Activated T-cell treated with anti-CD3 and anti-CD28 coated beads, Interleukin-2, amount 50 U/mL, for 4 hours (primary cell): ENCODE data around the gene FAM20B. TPM values are rescaled to one million over a fixed set of nuclear protein-coding genes. Genes with fewer than 3 reads are reported as not detected.

Experiments used
- ATAC-seq, 2 donors: fragments of 200-7000 bp; cut with Tn5 transposase; one replicate each; pipeline ENCODE4 v1.10.0; 2021
- DNase-seq: peaks from one replicate; pipeline ENCODE4 v3.0.0-alpha.2; 2020
- H3K27me3 Mint-ChIP-seq: one replicate; pipeline ENCODE4 v1.8.0; 2021; ENCODE audit warnings: low read depth, mixed read lengths
- H3K36me3 Mint-ChIP-seq: one replicate; pipeline ENCODE4 v1.8.0; 2022; ENCODE audit warnings: mixed read lengths; ENCODE audit not compliant: insufficient read depth
- H3K4me1 Mint-ChIP-seq: one replicate; pipeline ENCODE4 v1.8.0; 2021; ENCODE audit warnings: low read depth, mixed read lengths
- H3K4me3 Mint-ChIP-seq: one replicate; pipeline ENCODE4 v1.8.0; 2021; ENCODE audit warnings: mild to moderate bottlenecking, moderate library complexity, mixed read lengths
- H3K9me3 Mint-ChIP-seq: one replicate; pipeline ENCODE4 v1.8.0; 2021; ENCODE audit warnings: mixed read lengths
- total RNA-seq, 3 donors: library from RNA; stranded (reverse); gene quantifications; one replicate each; pipeline ENCODE4 v1.2.1, GENCODE V29; 2021

FAM20B gene
- total RNA-seq, 3 donors from 2014 or later = 35.1 to 37.9 (median 35.7) TPM

DNA sequence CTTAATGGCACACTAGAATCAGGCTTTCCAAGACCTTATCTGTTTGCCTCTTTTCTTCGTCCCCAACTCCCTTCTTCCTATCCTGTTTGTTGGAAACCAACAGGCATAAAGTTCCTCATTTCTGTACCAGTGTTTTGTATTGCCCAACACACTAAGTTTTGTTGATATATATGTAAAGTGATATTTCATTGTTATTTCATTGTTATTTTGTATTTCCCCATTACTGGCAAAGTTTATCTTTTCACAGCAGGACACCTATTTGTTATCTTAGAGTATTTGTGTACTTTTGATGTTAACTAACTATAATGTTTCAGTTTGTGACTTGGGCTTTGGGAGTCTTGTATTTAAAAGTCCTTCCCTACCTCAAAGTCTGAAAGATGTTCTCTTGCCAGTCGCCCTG lies 27.1 kb downstream of the FAM20B start:
- H3K4me1 Mint-ChIP-seq = no peaks in the 10 kb centered on the region
- H3K4me3 Mint-ChIP-seq = no peak overlapping the region
- DNase-seq (no peak), ATAC-seq (no peak)
- H3K27me3 Mint-ChIP-seq = no peaks in the 10 kb centered on the region
- peaks cover 33% of the 10 kb centered on the region for H3K36me3 Mint-ChIP-seq
- H3K9me3 Mint-ChIP-seq = peaks cover 5% of the 10 kb centered on the region

DNA sequence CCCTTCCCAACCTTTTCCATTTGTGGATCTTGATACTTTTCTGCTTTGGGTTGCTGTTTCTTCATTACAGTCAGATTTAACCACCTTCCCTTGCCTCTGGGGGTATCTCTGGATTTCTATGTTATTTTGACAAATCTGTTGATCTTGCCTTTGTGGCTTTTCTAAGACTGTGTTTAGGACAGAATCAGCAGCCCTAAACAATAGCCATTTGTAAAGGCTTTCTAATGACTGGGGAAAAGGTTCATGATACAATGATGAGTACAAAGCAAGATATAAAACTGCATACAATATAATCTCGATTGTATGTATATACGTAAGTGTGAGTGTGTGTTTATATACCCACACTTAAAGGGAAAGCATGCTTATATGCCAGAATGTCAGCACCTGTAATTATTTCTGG lies 27.8 kb downstream of the FAM20B start:
- no peak overlapping the region for H3K4me3 Mint-ChIP-seq
- DNase-seq (no peak), ATAC-seq (no peak)
- H3K27me3 Mint-ChIP-seq = no peaks in the 10 kb centered on the region
- peaks cover 5% of the 10 kb centered on the region for H3K9me3 Mint-ChIP-seq
- H3K36me3 Mint-ChIP-seq = peaks cover 35% of the 10 kb centered on the region
- no peaks in the 10 kb centered on the region for H3K4me1 Mint-ChIP-seq

GRCh38 chr1:179055937-179056336 lies 30.2 kb downstream of the FAM20B start:
- no peak for ATAC-seq
- Mint-ChIP-seq H3K27me3 (no peaks in the 10 kb centered on the region), H3K4me3 (no peak overlapping the region), H3K9me3 (peaks cover 5% of the 10 kb centered on the region), H3K4me1 (no peaks in the 10 kb centered on the region), H3K36me3 (peaks cover 38% of the 10 kb centered on the region)
- DNase-seq = no peak

GRCh38 chr1:179058487-179059483 lies 33.1 kb downstream of the FAM20B start:
- peaks cover 5% of the 10 kb centered on the region for H3K9me3 Mint-ChIP-seq
- no peaks in the 10 kb centered on the region for H3K4me1 Mint-ChIP-seq
- H3K36me3 Mint-ChIP-seq = peaks cover 36% of the 10 kb centered on the region
- DNase-seq = no peak
- no peak overlapping the region for H3K4me3 Mint-ChIP-seq
- ATAC-seq = no peak
- no peaks in the 10 kb centered on the region for H3K27me3 Mint-ChIP-seq

- ATAC-seq = no peak
- H3K27me3 Mint-ChIP-seq = no peaks in the 10 kb centered on the region
- no peaks in the 10 kb centered on the region for H3K4me1 Mint-ChIP-seq
- no peaks in the 10 kb centered on the region for H3K9me3 Mint-ChIP-seq
- no peak for DNase-seq
- no peak overlapping the region for H3K4me3 Mint-ChIP-seq
- peaks cover 32% of the 10 kb centered on the region for H3K36me3 Mint-ChIP-seq
Observed at GRCh38 chr1:179061360-179062282, 35.9 kb downstream of the FAM20B start.

- peaks cover 25% of the 10 kb centered on the region for H3K36me3 Mint-ChIP-seq
- H3K9me3 Mint-ChIP-seq = no peaks in the 10 kb centered on the region
- no peak overlapping the region for H3K4me3 Mint-ChIP-seq
- ATAC-seq = no peak
- no peaks in the 10 kb centered on the region for H3K4me1 Mint-ChIP-seq
- H3K27me3 Mint-ChIP-seq = no peaks in the 10 kb centered on the region
- DNase-seq = no peak
Observed at GRCh38 chr1:179066471-179066870, 40.8 kb downstream of the FAM20B start.

- Mint-ChIP-seq H3K4me1 (peaks cover 14% of the 10 kb centered on the region), H3K4me3 (no peak overlapping the region), H3K36me3 (peaks cover 5% of the 10 kb centered on the region)
Observed at GRCh38 chr1:179077396-179077795, 51.7 kb downstream of the FAM20B start.

GRCh38 chr1:179079113-179079761 lies 53.5 kb downstream of the FAM20B start:
- H3K9me3 Mint-ChIP-seq = no peaks in the 10 kb centered on the region

More at GRCh38 chr1:179077396-179077795, 51.7 kb downstream of the FAM20B start:
- ATAC-seq = no peak
- no peaks in the 10 kb centered on the region for H3K27me3 Mint-ChIP-seq
- no peaks in the 10 kb centered on the region for H3K9me3 Mint-ChIP-seq
- no peak for DNase-seq

DNA sequence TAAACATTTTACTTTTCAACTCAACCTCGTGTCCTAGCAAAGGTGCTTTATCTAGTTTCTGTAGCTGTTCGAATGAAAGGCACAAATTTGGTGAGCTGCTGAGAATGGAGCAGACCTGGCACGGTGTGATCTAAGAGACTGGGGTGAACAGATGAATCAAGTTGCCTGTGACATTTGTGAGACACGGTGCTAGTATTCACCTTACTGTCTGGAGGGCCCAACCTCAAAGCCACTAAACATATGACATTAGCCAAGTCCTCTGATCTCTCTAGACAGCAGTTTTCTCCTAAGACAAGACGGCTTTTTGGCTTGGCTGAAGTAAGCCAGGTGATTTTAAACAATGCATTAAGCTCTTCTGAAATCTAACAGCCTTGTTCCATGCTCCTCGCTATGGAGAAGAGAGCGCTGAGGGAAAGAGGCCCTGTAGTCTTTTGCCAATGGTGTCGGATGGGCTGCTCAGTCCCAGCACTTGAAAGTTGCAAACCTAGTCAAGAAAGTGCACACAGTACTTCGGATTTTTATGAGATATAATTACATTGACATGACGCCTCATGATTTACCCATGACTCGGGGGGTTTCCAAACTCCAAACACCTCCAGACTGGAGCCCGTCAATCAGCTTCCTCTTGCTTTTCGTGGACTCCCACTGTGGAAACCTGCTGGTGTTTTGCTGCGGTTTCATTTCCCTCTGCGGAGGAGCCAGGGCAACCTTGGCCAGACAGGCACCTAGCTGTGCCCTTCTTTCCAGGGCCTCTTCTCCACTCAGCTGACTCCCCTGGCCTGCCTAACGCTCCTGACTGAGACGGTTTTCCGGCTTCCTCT lies 55.4 kb downstream of the FAM20B start:
- DNase-seq (peak; percentile 25), ATAC-seq (peak; percentile 22 to 27)
- H3K4me1 Mint-ChIP-seq = peaks cover 29% of the 10 kb centered on the region
- no peaks in the 10 kb centered on the region for H3K9me3 Mint-ChIP-seq
- no peaks in the 10 kb centered on the region for H3K27me3 Mint-ChIP-seq
- peak overlapping the region; percentile 93 for H3K4me3 Mint-ChIP-seq
- H3K36me3 Mint-ChIP-seq = no peaks in the 10 kb centered on the region

More at GRCh38 chr1:179079113-179079761, 53.5 kb downstream of the FAM20B start:
- peaks cover 26% of the 10 kb centered on the region for H3K4me1 Mint-ChIP-seq
- ATAC-seq = peak in 1 of 2 donors; percentile 13
- peak; percentile 32 for DNase-seq
- no peaks in the 10 kb centered on the region for H3K27me3 Mint-ChIP-seq
- H3K36me3 Mint-ChIP-seq = peaks cover 3% of the 10 kb centered on the region
- no peak overlapping the region for H3K4me3 Mint-ChIP-seq

DNA sequence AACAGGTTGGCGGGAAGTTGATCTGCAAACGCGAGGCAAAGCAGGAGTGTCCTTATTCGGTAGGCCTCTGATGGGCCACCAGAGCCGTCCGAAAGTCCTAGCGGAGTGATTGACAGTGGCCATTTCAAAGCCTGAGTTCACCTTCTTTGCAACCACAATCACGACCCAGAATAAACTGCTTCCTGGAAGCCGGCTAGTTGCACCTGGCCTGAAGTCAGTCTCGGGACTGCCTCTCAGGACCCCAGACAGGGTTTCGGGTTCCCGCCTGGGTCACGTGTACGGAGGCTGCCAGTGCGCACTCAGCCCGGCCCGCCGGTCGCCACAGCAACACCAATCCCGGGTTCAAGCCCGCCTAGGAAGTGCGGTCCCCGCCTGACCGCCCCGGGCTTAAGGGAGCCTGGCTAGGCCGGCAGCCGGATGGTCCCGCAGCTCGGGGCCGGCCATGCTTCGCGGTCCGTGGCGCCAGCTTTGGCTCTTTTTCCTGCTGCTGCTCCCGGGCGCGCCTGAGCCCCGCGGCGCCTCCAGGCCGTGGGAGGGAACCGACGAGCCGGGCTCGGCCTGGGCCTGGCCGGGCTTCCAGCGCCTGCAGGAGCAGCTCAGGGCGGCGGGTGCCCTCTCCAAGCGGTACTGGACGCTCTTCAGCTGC lies 56.1 kb downstream of the FAM20B start, which contains the start of gene TOR3A:
Gene TOR3A (plus strand): TSS at position 384 of the 646 bp plus-strand sequence. CDS start 59 bp downstream, at position 443.
- Mint-ChIP-seq H3K9me3 (no peaks in the 10 kb centered on the region), H3K4me1 (peaks cover 29% of the 10 kb centered on the region), H3K4me3 (peak within 1 kb of the TSS; percentile 93), H3K36me3 (peaks cover 2% of the 10 kb centered on the region), H3K27me3 (no peaks in the 10 kb centered on the region)
- ATAC-seq (peak; percentile 84 to 88), DNase-seq (peak; percentile 66)

- ATAC-seq = peak; percentile 33 to 41
- peaks cover 29% of the 10 kb centered on the region for H3K4me1 Mint-ChIP-seq
Observed at GRCh38 chr1:179082333-179082998, 56.8 kb downstream of the FAM20B start.

DNA sequence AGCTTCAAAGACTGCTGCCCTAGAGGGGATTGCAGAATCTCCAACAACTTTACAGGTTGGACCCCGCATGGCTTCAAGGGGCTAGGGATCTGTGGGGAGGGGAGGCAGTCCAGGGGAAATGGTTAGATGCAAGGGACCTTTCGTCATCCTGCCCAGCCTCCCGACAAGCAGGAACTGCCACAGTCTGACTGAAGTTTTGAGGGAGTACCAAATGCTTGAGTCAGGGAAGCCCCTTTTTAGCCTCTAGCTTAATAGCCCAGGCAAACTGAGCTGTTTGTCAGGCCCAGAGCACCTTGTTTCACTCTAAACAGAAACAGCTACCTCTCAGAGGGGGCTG lies 57.3 kb downstream of the FAM20B start:
- peaks cover 2% of the 10 kb centered on the region for H3K36me3 Mint-ChIP-seq
- DNase-seq = no peak
- peaks cover 29% of the 10 kb centered on the region for H3K4me1 Mint-ChIP-seq

More at GRCh38 chr1:179082333-179082998, 56.8 kb downstream of the FAM20B start:
- DNase-seq = peak; percentile 27
- Mint-ChIP-seq H3K4me3 (peak overlapping the region; percentile 93), H3K9me3 (no peaks in the 10 kb centered on the region), H3K27me3 (no peaks in the 10 kb centered on the region), H3K36me3 (peaks cover 2% of the 10 kb centered on the region)

More for the DNA sequence above, 57.3 kb downstream of the FAM20B start:
- peak overlapping the region; percentile 93 for H3K4me3 Mint-ChIP-seq
- no peaks in the 10 kb centered on the region for H3K9me3 Mint-ChIP-seq
- ATAC-seq = no peak
- H3K27me3 Mint-ChIP-seq = no peaks in the 10 kb centered on the region
